Type B pancreatic cell (in vitro differentiated cells): ENCODE measurements around the gene TERB2. TPM values are rescaled to one million over a fixed set of nuclear protein-coding genes. Genes with fewer than 3 reads are reported as not detected.

Experiments used
- DNase-seq: peaks from one replicate; pipeline ENCODE4 v3.0.0; 2021; ENCODE audit warnings: mixed read lengths; ENCODE audit not compliant: unreplicated experiment; ENCODE audit errors: extremely low spot score
- H3K27ac Mint-ChIP-seq: 2 replicates; pipeline ENCODE4 v1.8.0; 2021; ENCODE audit warnings: mild to moderate bottlenecking, mixed read lengths
- H3K27me3 Mint-ChIP-seq: 2 replicates; pipeline ENCODE4 v1.8.0; 2021; ENCODE audit warnings: mixed read lengths
- H3K36me3 Mint-ChIP-seq: 2 replicates; pipeline ENCODE4 v1.8.0; 2021; ENCODE audit warnings: mixed read lengths
- H3K4me1 Mint-ChIP-seq: one replicate; pipeline ENCODE4 v1.8.0; 2021; ENCODE audit warnings: mixed read lengths; ENCODE audit not compliant: unreplicated experiment
- H3K4me3 Mint-ChIP-seq: 2 replicates; pipeline ENCODE4 v1.8.0; 2021; ENCODE audit warnings: mild to moderate bottlenecking, mixed read lengths
- H3K9me3 Mint-ChIP-seq: 2 replicates; pipeline ENCODE4 v1.8.0; 2021; ENCODE audit warnings: mixed read lengths
- CTCF ChIP-seq: fragments of 200-600 bp; sonication (generic); conservative IDR thresholded peaks from 2 replicates; pipeline ENCODE4 v1.5.0; 2021; ENCODE audit warnings: antibody characterized with exemption, mild to moderate bottlenecking
- total RNA-seq: library from RNA; stranded (reverse); gene quantifications from 2 replicates; pipeline ENCODE4 v1.2.1, GENCODE V29; 2021; ENCODE audit warnings: low replicate concordance

Gene TERB2
- total RNA-seq, 1 donor from 2014 or later = not detected

- DNase-seq = no peak
- Mint-ChIP-seq H3K36me3 (peaks cover 25% of the 10 kb centered on the region), H3K27ac (no peak overlapping the region), H3K4me3 (no peak overlapping the region), H3K9me3 (no peaks in the 10 kb centered on the region), H3K27me3 (no peaks in the 10 kb centered on the region), H3K4me1 (peaks cover 14% of the 10 kb centered on the region)
- no peak for TF ChIP-seq CTCF
Measured at GRCh38 chr15:45027220-45027619, 70.7 kb downstream of the TERB2 start.

Other genes with a start within 250 kb of the TERB2 start
- 1.0 and 1.2 TPM in 2 replicates for gene PATL2, start 245.4 kb upstream of the TERB2 start, total RNA-seq
- 400 and 519 TPM in 2 replicates for gene B2M, start 245.2 kb upstream of the TERB2 start, total RNA-seq
- 24.9 and 30.9 TPM in 2 replicates for gene TRIM69, start 220.2 kb upstream of the TERB2 start, total RNA-seq
- gene SORD, start 66.5 kb downstream of the TERB2 start, total RNA-seq = 58.7 and 72.7 TPM in 2 replicates
- 3.1 TPM in 2 replicates for gene DUOX2, start 157.5 kb downstream of the TERB2 start, total RNA-seq
- 0.17 and 0.52 TPM in 2 replicates for gene DUOXA2, start 157.6 kb downstream of the TERB2 start, total RNA-seq
- 3.2 and 9.4 TPM in 2 replicates for gene DUOXA1, start 173.2 kb downstream of the TERB2 start, total RNA-seq
- 5.5 and 11.1 TPM in 2 replicates for gene DUOX1, start 173.3 kb downstream of the TERB2 start, total RNA-seq
- 10.9 and 29.0 TPM in 2 replicates for gene SHF, start 231.3 kb downstream of the TERB2 start, total RNA-seq